Measurements from ENCODE around the gene CBX4. TPM values are rescaled to one million over a fixed set of nuclear protein-coding genes. Genes with fewer than 3 reads are reported as not detected.

CBX4 gene
- total and polyA plus RNA-seq, 5 donors: 19.8 to 32.6 (median 29.5) TPM

GRCh38 chr17:79788989-79789942 lies 50.0 kb downstream of the CBX4 start:
- H3K4me3 ChIP-seq (ENCODE audit: low read length): no peak overlapping the region
- 23% methylated on average over 52 of the region's 52 CpGs for WGBS
- no peak overlapping the region for H3K27ac ChIP-seq (ENCODE audit: low read length)
- no peaks in the 10 kb centered on the region for H3K9me3 ChIP-seq (ENCODE audit: control insufficient read depth, low read length)
- H3K4me1 ChIP-seq (ENCODE audit: control insufficient read depth, insufficient read depth, low read length): no peaks in the 10 kb centered on the region
- H3K27me3 ChIP-seq (ENCODE audit: control insufficient read depth, insufficient read depth): no peaks in the 10 kb centered on the region
- ATAC-seq: no peak
- intact Hi-C loops (cut with DNase I): loop anchor here in 3 of 4 donors (5.0 to 10.0 kb wide), 3 partner anchors 126 to 203 kb away; no protein-coding TSS in a partner anchor
- peak in 2 of 3 donors; percentile 10 to 67 for DNase-seq

- peak in 1 of 3 donors; percentile 1 for DNase-seq
- Histone ChIP-seq H3K9me3 (ENCODE audit: control insufficient read depth, low read length) (no peaks in the 10 kb centered on the region), H3K27ac (ENCODE audit: low read length) (no peak overlapping the region), H3K27me3 (ENCODE audit: control insufficient read depth, insufficient read depth) (no peaks in the 10 kb centered on the region), H3K4me3 (ENCODE audit: low read length) (no peak overlapping the region), H3K4me1 (ENCODE audit: control insufficient read depth, insufficient read depth, low read length) (no peaks in the 10 kb centered on the region)
- WGBS: 81% methylated on average over 5 of the region's 5 CpGs
- ATAC-seq: no peak
- intact Hi-C loops (cut with DNase I): loop anchor here in 3 of 4 donors (5.0 to 10.0 kb wide), 3 partner anchors 126 to 204 kb away; no protein-coding TSS in a partner anchor
These were observed 50.8 kb downstream of the CBX4 start for GRCh38 chr17:79788455-79788854.

- no peaks in the 10 kb centered on the region for H3K9me3 ChIP-seq (ENCODE audit: control insufficient read depth, low read length)
- H3K4me3 ChIP-seq (ENCODE audit: low read length): no peak overlapping the region
- ATAC-seq: no peak
- DNase-seq: peak in 1 of 3 donors; percentile 35
- no peaks in the 10 kb centered on the region for H3K4me1 ChIP-seq (ENCODE audit: control insufficient read depth, insufficient read depth, low read length)
- intact Hi-C loops (cut with DNase I): loop anchor here in 3 of 4 donors (5.0 to 10.0 kb wide), 3 partner anchors 128 to 205 kb away; no protein-coding TSS in a partner anchor
- no peak overlapping the region for H3K27ac ChIP-seq (ENCODE audit: low read length)
- 88% methylated on average over 12 of the region's 12 CpGs for WGBS
- no peaks in the 10 kb centered on the region for H3K27me3 ChIP-seq (ENCODE audit: control insufficient read depth, insufficient read depth)
These were observed 52.2 kb downstream of the CBX4 start for GRCh38 chr17:79786930-79787643.

- WGBS: 82% methylated on average over 15 of the region's 15 CpGs
- Histone ChIP-seq H3K9me3 (ENCODE audit: control insufficient read depth, low read length) (no peaks in the 10 kb centered on the region), H3K27ac (ENCODE audit: low read length) (no peak overlapping the region), H3K4me1 (ENCODE audit: control insufficient read depth, insufficient read depth, low read length) (no peaks in the 10 kb centered on the region), H3K27me3 (ENCODE audit: control insufficient read depth, insufficient read depth) (no peaks in the 10 kb centered on the region), H3K4me3 (ENCODE audit: low read length) (no peak overlapping the region)
- no peak for DNase-seq
- intact Hi-C loops (cut with DNase I): loop anchor here in 3 of 4 donors (5.0 to 10.0 kb wide), 3 partner anchors 129 to 206 kb away; no protein-coding TSS in a partner anchor
- ATAC-seq: no peak
These were observed 53.1 kb downstream of the CBX4 start for GRCh38 chr17:79785900-79786810.

DNA sequence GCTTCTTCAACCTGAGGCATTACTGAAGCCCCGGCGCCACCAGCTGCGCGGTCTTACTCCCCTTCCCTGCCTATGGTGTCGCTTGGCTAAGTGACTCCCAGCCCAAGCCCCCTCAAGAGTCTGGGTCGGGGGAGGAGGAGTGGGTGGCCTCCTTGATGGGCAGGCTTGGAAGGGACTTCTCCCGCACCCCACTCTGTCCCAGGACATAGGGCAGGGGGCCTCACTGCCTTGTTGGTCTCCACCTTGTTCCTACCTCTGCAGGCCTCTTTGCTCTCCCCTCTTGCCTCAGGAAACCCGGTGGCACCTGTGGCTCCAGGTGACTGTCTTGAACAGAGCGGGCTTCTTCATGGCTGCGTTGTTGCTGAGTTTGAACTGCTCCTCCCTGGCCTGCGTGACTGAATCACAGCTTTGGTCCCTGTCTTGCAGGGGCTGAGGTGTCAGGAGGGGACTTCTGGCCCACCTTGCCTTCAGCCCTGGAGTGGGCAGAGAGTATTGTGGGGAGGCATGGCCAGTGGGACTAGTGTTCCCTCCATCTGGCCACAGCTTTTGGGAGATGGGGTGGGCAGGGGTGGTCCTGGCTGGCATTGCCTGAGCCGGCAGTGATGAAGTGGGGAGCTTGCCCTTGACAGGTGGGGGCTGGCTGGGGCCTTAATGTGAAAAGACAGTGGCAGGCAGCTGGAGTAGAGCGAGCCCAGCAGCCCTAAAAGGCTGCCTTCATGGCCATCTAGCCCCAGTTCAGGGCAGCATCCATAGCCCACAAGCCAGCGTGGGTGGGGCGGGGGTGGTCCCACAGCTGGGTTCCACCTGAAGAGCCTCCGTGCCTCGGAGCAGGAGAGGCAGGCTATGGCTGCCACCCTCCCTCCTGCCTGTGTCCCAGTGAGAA lies 54.0 kb downstream of the CBX4 start:
- peak in 1 of 3 donors; percentile 57 for DNase-seq
- intact Hi-C loops (cut with DNase I): loop anchor here in 3 of 4 donors (5.0 to 10.0 kb wide), 3 partner anchors 130 to 207 kb away; no protein-coding TSS in a partner anchor

GRCh38 chr17:79784353-79785016 lies 54.8 kb downstream of the CBX4 start:
- Histone ChIP-seq H3K27ac (ENCODE audit: low read length) (no peak overlapping the region), H3K4me3 (ENCODE audit: low read length) (no peak overlapping the region), H3K4me1 (ENCODE audit: control insufficient read depth, insufficient read depth, low read length) (no peaks in the 10 kb centered on the region), H3K9me3 (ENCODE audit: control insufficient read depth, low read length) (no peaks in the 10 kb centered on the region), H3K27me3 (ENCODE audit: control insufficient read depth, insufficient read depth) (no peaks in the 10 kb centered on the region)
- 97% methylated on average over 31 of the region's 31 CpGs for WGBS
- no peak for ATAC-seq
- DNase-seq: peak in 1 of 3 donors; percentile 56
- intact Hi-C loops (cut with DNase I): loop anchor here in 3 of 4 donors (5.0 to 10.0 kb wide), 3 partner anchors 130 to 208 kb away; no protein-coding TSS in a partner anchor

More for the DNA sequence above, 54.0 kb downstream of the CBX4 start:
- 94% methylated on average over 17 of the region's 17 CpGs for WGBS
- Histone ChIP-seq H3K9me3 (ENCODE audit: control insufficient read depth, low read length) (no peaks in the 10 kb centered on the region), H3K27ac (ENCODE audit: low read length) (no peak overlapping the region), H3K27me3 (ENCODE audit: control insufficient read depth, insufficient read depth) (no peaks in the 10 kb centered on the region), H3K4me1 (ENCODE audit: control insufficient read depth, insufficient read depth, low read length) (no peaks in the 10 kb centered on the region), H3K4me3 (ENCODE audit: low read length) (no peak overlapping the region)
- no peak for ATAC-seq

GRCh38 chr17:79783891-79784290 lies 55.3 kb downstream of the CBX4 start:
- Histone ChIP-seq H3K4me1 (ENCODE audit: control insufficient read depth, insufficient read depth, low read length) (no peaks in the 10 kb centered on the region), H3K27ac (ENCODE audit: low read length) (no peak overlapping the region), H3K27me3 (ENCODE audit: control insufficient read depth, insufficient read depth) (no peaks in the 10 kb centered on the region), H3K9me3 (ENCODE audit: control insufficient read depth, low read length) (no peaks in the 10 kb centered on the region), H3K4me3 (ENCODE audit: low read length) (no peak overlapping the region)
- WGBS: 95% methylated on average over 18 of the region's 18 CpGs
- intact Hi-C loops (cut with DNase I): loop anchor here in 3 of 4 donors (10.0 kb wide), 2 partner anchors 131 to 201 kb away; no protein-coding TSS in a partner anchor
- ATAC-seq (no peak), DNase-seq (no peak)

All from right cardiac atrium (tissue), 5 donors.